OCI-LY1 (cell line): ENCODE data around the gene CERK.

Source experiments
- H2AFZ ChIP-seq: fragments of 200-600 bp; sonication (generic), shearing (Covaris generic); 2 replicates; pipeline ENCODE4 v1.6.0; 2014; ENCODE audit warnings: antibody characterized with exemption, mild to moderate bottlenecking, low read length
- H3F3A ChIP-seq: fragments of 200-600 bp; sonication (generic), shearing (Covaris generic); 2 replicates; pipeline ENCODE4 v1.6.0; 2014; ENCODE audit warnings: mild to moderate bottlenecking, antibody characterized with exemption, low read length, moderate library complexity; ENCODE audit not compliant: insufficient read depth
- H3K27ac ChIP-seq: fragments of 200-600 bp; sonication (generic); 2 replicates; pipeline ENCODE4 v1.5.1; 2014; ENCODE audit warnings: low read length, mixed run types, mild to moderate bottlenecking, low read depth; ENCODE audit not compliant: poor library complexity, severe bottlenecking
- H3K27me3 ChIP-seq: fragments of 200-600 bp; sonication (generic); 2 replicates; pipeline ENCODE4 v1.6.0; 2014; ENCODE audit warnings: antibody characterized with exemption, mild to moderate bottlenecking, low read length, moderate library complexity; ENCODE audit not compliant: insufficient read depth
- H3K36me3 ChIP-seq: fragments of 200-600 bp; sonication (generic); 2 replicates; pipeline ENCODE4 v1.6.1; 2014; ENCODE audit warnings: mild to moderate bottlenecking, antibody characterized with exemption, low read length, moderate library complexity, mixed read lengths; ENCODE audit not compliant: insufficient read depth
- H3K4me1 ChIP-seq: fragments of 200-600 bp; sonication (generic); 2 replicates; pipeline ENCODE4 v1.5.1; 2014; ENCODE audit warnings: mild to moderate bottlenecking, low read length, moderate library complexity; ENCODE audit not compliant: insufficient read depth, severe bottlenecking
- H3K4me2 ChIP-seq: fragments of 200-600 bp; sonication (generic), shearing (Covaris generic); 2 replicates; pipeline ENCODE4 v1.6.1; 2014; ENCODE audit warnings: low read length
- H3K4me3 ChIP-seq: fragments of 200-600 bp; sonication (generic); 2 replicates; pipeline ENCODE4 v1.5.1; 2014; ENCODE audit warnings: low read length, low read depth, mild to moderate bottlenecking, mixed read lengths; ENCODE audit not compliant: poor library complexity, severe bottlenecking
- H3K79me2 ChIP-seq: fragments of 200-600 bp; shearing (Covaris generic); 2 replicates; pipeline ENCODE4 v1.6.1; 2016; ENCODE audit warnings: mixed run types, low read length, mixed read lengths; ENCODE audit not compliant: insufficient read depth
- H3K9ac ChIP-seq: fragments of 200-600 bp; sonication (generic), shearing (Covaris generic); 2 replicates; pipeline ENCODE4 v1.6.1; 2014; ENCODE audit warnings: mild to moderate bottlenecking, low read length, mixed read lengths
- H3K9me2 ChIP-seq: fragments of 200-600 bp; sonication (generic), shearing (Covaris generic); 2 replicates; pipeline ENCODE4 v1.6.1; 2014; ENCODE audit warnings: low read depth, mild to moderate bottlenecking, low read length, mixed read lengths
- H3K9me3 ChIP-seq: fragments of 200-600 bp; shearing (Covaris generic); 2 replicates; pipeline ENCODE4 v1.6.1; 2014; ENCODE audit warnings: low read length, mixed read lengths
- H4K20me1 ChIP-seq: fragments of 200-600 bp; sonication (generic), shearing (Covaris generic); 2 replicates; pipeline ENCODE4 v1.6.0; 2016; ENCODE audit warnings: mild to moderate bottlenecking, low read length; ENCODE audit not compliant: insufficient read depth
- EZH2 ChIP-seq: fragments of 200-600 bp; sonication (generic), shearing (Covaris generic); IDR thresholded peaks from 2 replicates; pipeline ENCODE4 v1.8.0; 2017; ENCODE audit warnings: borderline replicate concordance, mixed run types, mild to moderate bottlenecking, antibody characterized with exemption, low read length, moderate library complexity, mixed read lengths
- TF ChIP-seq, protein P1 (sequence below): fragments of 200-600 bp; sonication (generic), shearing (Covaris generic); IDR thresholded peaks from 2 replicates; pipeline ENCODE4 v1.5.1; 2017; ENCODE audit warnings: mild to moderate bottlenecking, antibody characterized with exemption, low read length, moderate library complexity, mixed read lengths

CERK gene

DNA sequence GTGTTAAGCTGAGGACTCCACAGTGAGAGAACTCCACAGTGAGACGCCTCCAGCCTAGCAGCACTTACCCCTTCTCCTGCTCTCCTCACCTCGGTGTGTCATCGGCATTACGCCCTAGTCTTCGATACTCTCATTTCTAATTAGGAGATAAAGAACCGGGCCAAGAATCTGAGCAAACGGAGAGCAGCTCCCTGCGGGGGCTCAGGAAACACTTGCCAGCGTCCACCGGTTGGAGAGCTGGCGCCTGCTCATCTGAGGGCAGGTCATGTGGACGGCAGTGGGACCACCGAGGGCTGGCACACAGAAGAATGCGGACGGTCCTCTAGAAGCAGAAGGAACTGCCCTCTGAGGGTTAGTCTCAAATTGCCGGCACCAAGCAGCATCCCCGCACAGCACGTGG, 13.0 kb downstream of the CERK start:
- H3K27me3 ChIP-seq, result no peaks in the 10 kb centered on the region
- peaks cover 10% of the 10 kb centered on the region; the same call in 1 of the 2 replicates for H3K79me2 ChIP-seq
- H3K27ac ChIP-seq, result no peak overlapping the region
- H3K4me3 ChIP-seq, result no peak overlapping the region
- H3F3A ChIP-seq, result no peaks in the 10 kb centered on the region
- H3K4me2 ChIP-seq, result no peak overlapping the region
- peaks cover 46% of the 10 kb centered on the region for H3K36me3 ChIP-seq
- H3K9me2 ChIP-seq, result no peaks in the 10 kb centered on the region
- H3K9ac ChIP-seq, result no peak overlapping the region
- TF ChIP-seq EZH2, result no peak
- TF ChIP-seq, protein P1, sequence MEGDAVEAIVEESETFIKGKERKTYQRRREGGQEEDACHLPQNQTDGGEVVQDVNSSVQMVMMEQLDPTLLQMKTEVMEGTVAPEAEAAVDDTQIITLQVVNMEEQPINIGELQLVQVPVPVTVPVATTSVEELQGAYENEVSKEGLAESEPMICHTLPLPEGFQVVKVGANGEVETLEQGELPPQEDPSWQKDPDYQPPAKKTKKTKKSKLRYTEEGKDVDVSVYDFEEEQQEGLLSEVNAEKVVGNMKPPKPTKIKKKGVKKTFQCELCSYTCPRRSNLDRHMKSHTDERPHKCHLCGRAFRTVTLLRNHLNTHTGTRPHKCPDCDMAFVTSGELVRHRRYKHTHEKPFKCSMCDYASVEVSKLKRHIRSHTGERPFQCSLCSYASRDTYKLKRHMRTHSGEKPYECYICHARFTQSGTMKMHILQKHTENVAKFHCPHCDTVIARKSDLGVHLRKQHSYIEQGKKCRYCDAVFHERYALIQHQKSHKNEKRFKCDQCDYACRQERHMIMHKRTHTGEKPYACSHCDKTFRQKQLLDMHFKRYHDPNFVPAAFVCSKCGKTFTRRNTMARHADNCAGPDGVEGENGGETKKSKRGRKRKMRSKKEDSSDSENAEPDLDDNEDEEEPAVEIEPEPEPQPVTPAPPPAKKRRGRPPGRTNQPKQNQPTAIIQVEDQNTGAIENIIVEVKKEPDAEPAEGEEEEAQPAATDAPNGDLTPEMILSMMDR, result no peak
- H3K9me3 ChIP-seq, result no peaks in the 10 kb centered on the region
- peaks cover 41% of the 10 kb centered on the region for H3K4me1 ChIP-seq
- H4K20me1 ChIP-seq, result no peaks in the 10 kb centered on the region
- H2AFZ ChIP-seq, result no peak overlapping the region

DNA sequence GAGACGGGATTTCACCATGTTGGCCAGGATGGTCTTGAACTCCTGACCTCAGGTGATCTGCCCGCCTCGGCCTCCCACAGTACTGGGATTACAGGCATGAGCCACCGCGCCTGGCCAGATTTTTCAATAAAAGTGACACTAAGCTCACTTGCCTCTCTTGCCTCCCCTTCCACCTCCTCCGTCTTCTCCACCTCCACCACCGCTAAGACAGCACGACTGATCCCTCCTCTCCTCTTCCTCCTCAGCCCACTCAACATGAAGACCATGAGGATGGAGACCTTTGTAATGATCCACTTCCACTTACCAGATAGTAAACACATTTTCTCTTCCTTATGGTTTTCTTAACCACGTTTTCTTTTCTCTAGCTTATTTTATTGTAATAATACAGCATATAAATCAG, 14.2 kb downstream of the CERK start:
- Histone ChIP-seq H4K20me1 (no peaks in the 10 kb centered on the region), H3K4me3 (no peak overlapping the region), H3K27me3 (no peaks in the 10 kb centered on the region), H3K36me3 (peaks cover 57% of the 10 kb centered on the region), H3K27ac (no peak overlapping the region), H3K9me2 (no peaks in the 10 kb centered on the region), H3K79me2 (peaks cover 10% of the 10 kb centered on the region; the same call in 1 of the 2 replicates), H3F3A (no peaks in the 10 kb centered on the region), H3K9me3 (no peaks in the 10 kb centered on the region), H3K4me2 (no peak overlapping the region), H3K9ac (no peak overlapping the region), H3K4me1 (peaks cover 29% of the 10 kb centered on the region), H2AFZ (no peak overlapping the region)
- no peak for TF ChIP-seq EZH2
- TF ChIP-seq, protein P1, result no peak

DNA sequence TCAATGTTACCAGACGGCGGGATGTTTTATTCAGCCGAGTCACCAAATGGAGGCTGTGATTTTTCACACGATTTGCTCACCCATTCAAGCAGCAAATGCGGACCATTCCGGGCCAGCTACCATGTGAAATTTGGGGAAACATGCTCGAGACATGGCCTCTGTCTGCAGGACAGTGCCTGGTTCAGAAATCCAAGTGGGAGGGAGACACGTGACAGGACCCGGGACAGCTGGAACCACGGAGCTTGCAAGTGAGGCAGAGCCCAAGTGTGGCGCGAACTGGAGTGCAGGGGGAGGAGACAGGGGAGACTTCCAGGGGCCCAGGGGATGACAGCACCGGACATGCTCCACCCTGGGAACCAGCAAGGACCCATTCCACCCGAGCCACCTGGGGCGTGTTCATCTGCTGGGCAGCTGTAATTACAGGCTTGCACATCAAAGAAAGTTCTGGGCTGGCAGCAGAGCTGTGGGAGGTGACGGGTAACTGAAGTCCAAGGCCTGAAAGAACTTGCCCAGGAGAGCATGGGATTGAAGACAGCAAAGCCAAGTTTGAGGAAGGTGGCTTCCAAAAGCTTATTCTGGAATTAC, 16.5 kb downstream of the CERK start:
- Histone ChIP-seq H3K27ac (no peak overlapping the region), H3K79me2 (0 out of 2 replicates have a peak, but pooled peaks cover 5% of the 10 kb centered on the region), H3K9me3 (no peaks in the 10 kb centered on the region), H3K27me3 (no peaks in the 10 kb centered on the region), H3K4me2 (no peak overlapping the region), H3K4me3 (no peak overlapping the region), H4K20me1 (no peaks in the 10 kb centered on the region), H3K9me2 (no peaks in the 10 kb centered on the region), H2AFZ (no peak overlapping the region), H3K9ac (no peak overlapping the region), H3K36me3 (peaks cover 75% of the 10 kb centered on the region), H3F3A (no peaks in the 10 kb centered on the region), H3K4me1 (peaks cover 6% of the 10 kb centered on the region)
- TF ChIP-seq EZH2, result no peak
- TF ChIP-seq, protein P1, result no peak
